GM19238 (cell line): Measurements from ENCODE around the gene RNF121.
"Not testable (repeated sequence)": the region's sequence is repeated elsewhere in the genome, so short reads cannot be mapped to it uniquely, and the experiment has no call there.

Experiments
- DNase-seq: peaks from one replicate; pipeline ENCODE4 v3.0.0; 2011; ENCODE audit warnings: low spot score; ENCODE audit not compliant: insufficient read length

The RNF121 gene

GRCh38 chr11:71928737-71929443 is at the start of gene RNF121:
Gene RNF121, plus strand, starts transcription at chr11:71929046. Its CDS starts 16 bp downstream, at chr11:71929062.
- peak; percentile 86 for DNase-seq

GRCh38 chr11:71885806-71886205 is 43.0 kb upstream of the RNF121 start:
- DNase-seq = not testable (repeated sequence)

GRCh38 chr11:71888335-71889010 is 40.4 kb upstream of the RNF121 start:
- not testable (repeated sequence) for DNase-seq

GRCh38 chr11:71889181-71889872 is 39.5 kb upstream of the RNF121 start:
- not testable (repeated sequence) for DNase-seq

- DNase-seq = no peak
Measured at GRCh38 chr11:71895961-71896360, 32.9 kb upstream of the RNF121 start.

- DNase-seq = not testable (repeated sequence)
Measured at GRCh38 chr11:71901137-71901536, 27.7 kb upstream of the RNF121 start.

GRCh38 chr11:71908218-71908617 is 20.6 kb upstream of the RNF121 start:
- no peak for DNase-seq

GRCh38 chr11:71910775-71911174 is 18.1 kb upstream of the RNF121 start:
- not testable (repeated sequence) for DNase-seq

GRCh38 chr11:71911321-71911985 is 17.4 kb upstream of the RNF121 start:
- DNase-seq = not testable (repeated sequence)

- not testable (repeated sequence) for DNase-seq
Measured at GRCh38 chr11:71911986-71912340, 16.9 kb upstream of the RNF121 start.

GRCh38 chr11:71913756-71914526 is 14.9 kb upstream of the RNF121 start:
- DNase-seq = no peak

- DNase-seq = no peak
Measured at GRCh38 chr11:71914617-71915189, 14.1 kb upstream of the RNF121 start.

- DNase-seq = no peak
Measured at GRCh38 chr11:71917646-71918140, 11.2 kb upstream of the RNF121 start.

- peak; percentile 70 for DNase-seq
Measured at GRCh38 chr11:71927820-71928736, 768 bp upstream of the RNF121 start, which contains the start of gene XNDC1N. Gene XNDC1N, minus strand, starts transcription at chr11:71928594. Its CDS starts 5,241 bp downstream, at chr11:71923353.

- DNase-seq = no peak
Measured at GRCh38 chr11:71929491-71929890, 645 bp downstream of the RNF121 start.

GRCh38 chr11:71930556-71931244 is 1.9 kb downstream of the RNF121 start:
- no peak for DNase-seq

- DNase-seq = no peak
Measured at GRCh38 chr11:71931245-71931602, 2.4 kb downstream of the RNF121 start.

- no peak for DNase-seq
Measured at GRCh38 chr11:71933141-71933933, 4.5 kb downstream of the RNF121 start.
